GM18519 (cell line): Measurements from ENCODE around the gene NRF1.

ENCODE experiments used
- ATAC-seq: cut with Tn5 transposase; IDR thresholded peaks from one replicate; pipeline ENCODE4 v1.9.1; 2021; ENCODE audit warnings: mild to moderate bottlenecking, moderate library complexity; ENCODE audit not compliant: unreplicated experiment, low FRiP score

NRF1 gene

GRCh38 chr7:129778770-129779601 is 167.5 kb downstream of the NRF1 start:
- ATAC-seq, result no peak

- no peak for ATAC-seq
These were observed 168.2 kb downstream of the NRF1 start for GRCh38 chr7:129779602-129780256.

- no peak for ATAC-seq
These were observed 168.9 kb downstream of the NRF1 start for GRCh38 chr7:129780257-129780973.

- no peak for ATAC-seq
These were observed 169.7 kb downstream of the NRF1 start for GRCh38 chr7:129780974-129781927.

GRCh38 chr7:129781928-129782817 is 170.7 kb downstream of the NRF1 start:
- no peak for ATAC-seq

GRCh38 chr7:129782818-129783583 is 171.5 kb downstream of the NRF1 start:
- no peak for ATAC-seq

GRCh38 chr7:129783584-129783919 is 172.0 kb downstream of the NRF1 start:
- no peak for ATAC-seq

- no peak for ATAC-seq
These were observed 172.9 kb downstream of the NRF1 start for GRCh38 chr7:129784437-129784782.

GRCh38 chr7:129784783-129785684 is 173.5 kb downstream of the NRF1 start:
- no peak for ATAC-seq

- ATAC-seq, result no peak
These were observed 174.4 kb downstream of the NRF1 start for GRCh38 chr7:129785685-129786514.

- ATAC-seq, result no peak
These were observed 175.5 kb downstream of the NRF1 start for GRCh38 chr7:129786825-129787563.

GRCh38 chr7:129789000-129789399 is 177.5 kb downstream of the NRF1 start:
- ATAC-seq, result no peak

GRCh38 chr7:129789652-129790051 is 178.1 kb downstream of the NRF1 start:
- ATAC-seq, result no peak

GRCh38 chr7:129790136-129790535 is 178.6 kb downstream of the NRF1 start:
- no peak for ATAC-seq

GRCh38 chr7:129792721-129793120 is 181.2 kb downstream of the NRF1 start:
- ATAC-seq, result no peak
